ENCODE results near the gene VSTM2A. TPM values are rescaled to one million over a fixed set of nuclear protein-coding genes. Genes with fewer than 3 reads are reported as not detected.

VSTM2A gene
- total RNA-seq, 1 experiment from 2014 or later: not detected

- CTCF ChIA-PET: no interaction called here
- no peak for DNase-seq (ENCODE audit: low read depth, low spot score)
- no peaks in the 10 kb centered on the region for H4K20me1 ChIP-seq (ENCODE audit: insufficient read depth)
- intact Hi-C loops (cut with micrococcal nuclease): no loop called here
- BruUV-seq (replicated peaks): no TSS peak
- H2AFZ ChIP-seq (ENCODE audit: low read depth, low read length, poor library complexity, severe bottlenecking): no peak overlapping the region
- no peak for ATAC-seq
- no peaks in the 10 kb centered on the region for H3K36me3 ChIP-seq (ENCODE audit: control insufficient read depth in 1 of 2, insufficient read depth in 2 of 2, low read length in 2 of 2)
- no peaks in the 10 kb centered on the region for H3K9me2 ChIP-seq (ENCODE audit: insufficient read depth)
- H3K9me3 ChIP-seq (ENCODE audit: control insufficient read depth in 1 of 2, insufficient read depth in 1 of 2, low read depth in 1 of 2, low read length in 2 of 2): no peaks in the 10 kb centered on the region
- H3K4me1 ChIP-seq (ENCODE audit: control insufficient read depth in 1 of 2, insufficient read depth in 2 of 2, low read length in 2 of 2): no peaks in the 10 kb centered on the region
- RAD21 ChIA-PET (ENCODE audit: low non-redundant PET in 1 of 2, low total read pairs in 2 of 2, uncharacterized antibody in 2 of 2, unreplicated experiment in 2 of 2): no interaction called here
- no peaks in the 10 kb centered on the region for H3K27me3 ChIP-seq (ENCODE audit: insufficient read depth, low read length)
- POLR2A ChIA-PET: no interaction called here
- no peaks in the 10 kb centered on the region for H3K79me2 ChIP-seq (ENCODE audit: insufficient read depth, low read length)
- TF ChIP-seq CBX3 (IDR thresholded peaks at IDR 0.05; ENCODE audit: low read depth): no peak
- no peak for TF ChIP-seq POLR2A (IDR thresholded peaks at IDR 0.05; ENCODE audit: borderline replicate concordance, extremely low read depth, insufficient read depth, insufficient read length)
- TF ChIP-seq ZBTB33 (IDR thresholded peaks at IDR 0.05; ENCODE audit: extremely low read depth, insufficient replicate concordance, low read length): no peak
- TF ChIP-seq FOSL1 (IDR thresholded peaks at IDR 0.05; ENCODE audit: low read depth): no peak
- TF ChIP-seq EZH2 (IDR thresholded peaks at IDR 0.05): no peak
- TF ChIP-seq CEBPB (IDR thresholded peaks at IDR 0.05; ENCODE audit: low read depth): no peak
- no peak for TF ChIP-seq TCF7L2 (IDR thresholded peaks at IDR 0.05; ENCODE audit: borderline replicate concordance, extremely low read depth, insufficient read depth, insufficient read length)
- TF ChIP-seq EZH2phosphoT487 (IDR thresholded peaks at IDR 0.05; ENCODE audit: borderline replicate concordance): no peak
- TF ChIP-seq SIN3A (IDR thresholded peaks at IDR 0.05; ENCODE audit: low read depth): no peak
- TF ChIP-seq JUND (IDR thresholded peaks at IDR 0.05): no peak
- no peak for TF ChIP-seq YY1 (IDR thresholded peaks at IDR 0.05; ENCODE audit: extremely low read depth, insufficient replicate concordance, low read depth, low read length)
- TF ChIP-seq ZNF274 (IDR thresholded peaks at IDR 0.05; ENCODE audit: low read depth, low read length): no peak
- TF ChIP-seq RAD21 (IDR thresholded peaks at IDR 0.05; ENCODE audit: low read depth): no peak
- no peak for TF ChIP-seq ATF3 (IDR thresholded peaks at IDR 0.05)
- H3K4me3 ChIP-seq (replicated peaks in 1 of 2; ENCODE audit: low read depth in 1 of 2, low read length in 2 of 2): no peak overlapping the region
- H3K27ac ChIP-seq (ENCODE audit: low read depth, low read length): no peak overlapping the region
- no peak overlapping the region for H3K9ac ChIP-seq (ENCODE audit: low read length)
- H3K4me2 ChIP-seq (ENCODE audit: low read length): no peak overlapping the region
Measured at GRCh38 chr7:54544149-54544526, 2.0 kb downstream of the VSTM2A start.

All from HCT116 (cell line).